Hepatocyte (in vitro differentiated cells): ENCODE data around the gene RNLS.

Source experiments
- EZH2 ChIP-seq: fragments of 200-600 bp; sonication (generic); IDR thresholded peaks from 2 replicates; pipeline ENCODE4 v1.6.1; 2016; ENCODE audit warnings: antibody characterized with exemption, mild to moderate bottlenecking, borderline replicate concordance
- TF ChIP-seq, protein P1 (sequence below): fragments of 200-600 bp; sonication (generic); IDR thresholded peaks from 2 replicates; pipeline ENCODE4 v1.5.1; 2016; ENCODE audit warnings: antibody characterized with exemption, mild to moderate bottlenecking; ENCODE audit not compliant: poor library complexity

DNA sequence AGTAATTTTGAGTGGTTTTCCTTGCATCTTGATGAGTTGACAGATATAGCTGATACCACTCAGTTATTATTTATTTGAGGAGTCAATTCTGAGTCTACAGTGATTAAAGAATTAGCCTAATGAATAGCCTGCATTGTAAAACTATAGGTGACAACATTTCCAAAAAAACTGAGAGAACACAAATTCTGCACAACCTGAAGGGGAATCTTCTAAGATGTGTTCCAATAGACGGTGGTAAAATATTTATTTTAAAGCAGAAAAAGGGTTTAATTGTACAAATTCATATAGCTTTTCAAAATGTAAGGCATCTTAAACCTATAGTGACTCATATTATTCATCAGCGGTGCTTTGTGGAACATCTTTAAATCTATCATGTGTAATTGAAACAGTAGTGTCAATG is 200.4 kb downstream of the RNLS start:
- TF ChIP-seq, protein P1, sequence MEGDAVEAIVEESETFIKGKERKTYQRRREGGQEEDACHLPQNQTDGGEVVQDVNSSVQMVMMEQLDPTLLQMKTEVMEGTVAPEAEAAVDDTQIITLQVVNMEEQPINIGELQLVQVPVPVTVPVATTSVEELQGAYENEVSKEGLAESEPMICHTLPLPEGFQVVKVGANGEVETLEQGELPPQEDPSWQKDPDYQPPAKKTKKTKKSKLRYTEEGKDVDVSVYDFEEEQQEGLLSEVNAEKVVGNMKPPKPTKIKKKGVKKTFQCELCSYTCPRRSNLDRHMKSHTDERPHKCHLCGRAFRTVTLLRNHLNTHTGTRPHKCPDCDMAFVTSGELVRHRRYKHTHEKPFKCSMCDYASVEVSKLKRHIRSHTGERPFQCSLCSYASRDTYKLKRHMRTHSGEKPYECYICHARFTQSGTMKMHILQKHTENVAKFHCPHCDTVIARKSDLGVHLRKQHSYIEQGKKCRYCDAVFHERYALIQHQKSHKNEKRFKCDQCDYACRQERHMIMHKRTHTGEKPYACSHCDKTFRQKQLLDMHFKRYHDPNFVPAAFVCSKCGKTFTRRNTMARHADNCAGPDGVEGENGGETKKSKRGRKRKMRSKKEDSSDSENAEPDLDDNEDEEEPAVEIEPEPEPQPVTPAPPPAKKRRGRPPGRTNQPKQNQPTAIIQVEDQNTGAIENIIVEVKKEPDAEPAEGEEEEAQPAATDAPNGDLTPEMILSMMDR = no peak
- no peak for TF ChIP-seq EZH2
